SK-N-SH (cell line): Measurements from ENCODE around the gene CPEB3. TPM values are rescaled to one million over a fixed set of nuclear protein-coding genes. Genes with fewer than 3 reads are reported as not detected.

Experiments
- CTCF ChIA-PET: fragments of 300-600, 350-600 bp; formaldehyde crosslinking; extraction: SDS; loops from one replicate; lab custom pipeline; 2021; lab: Yijun Ruan, JAX
- POLR2A ChIA-PET: fragments of 350-600 bp; sonication (Branson Sonifier 250); formaldehyde crosslinking; extraction: SDS; loops from one replicate; lab custom pipeline; 2020; ENCODE audit warnings: antibody characterized with exemption, inconsistent platforms; lab: Yijun Ruan, JAX
- DNase-seq: peaks from one replicate; pipeline ENCODE4 v3.0.0; 2012
- H2AFZ ChIP-seq: fragments of 200-600 bp; sonication (generic); 2 replicates; pipeline ENCODE4 v1.8.1; 2016; ENCODE audit warnings: antibody characterized with exemption, mild to moderate bottlenecking, low read depth
- H3F3A ChIP-seq: fragments of 200-600 bp; sonication (generic); replicated peaks from 2 replicates; pipeline ENCODE3; 2016; ENCODE audit warnings: antibody characterized with exemption, mild to moderate bottlenecking; ENCODE audit not compliant: insufficient read depth
- H3K27ac ChIP-seq, 2 experiments: fragments of 200-500 bp in 1 of 2; fragments of 200-600 bp in 1 of 2; sonication (Bioruptor generic) in 1 of 2; sonication (generic), shearing (Covaris generic) in 1 of 2; 2 replicates each; pipeline versions ENCODE4 v1.5.1 to v1.6.1; 2014 to 2016; ENCODE audit warnings: low read depth in 2 of 2, inconsistent platforms in 1 of 2, low read length in 1 of 2, mild to moderate bottlenecking in 1 of 2, mixed read lengths in 1 of 2
- H3K27me3 ChIP-seq: fragments of 200-600 bp; sonication (generic), shearing (Covaris generic); 2 replicates; pipeline ENCODE4 v1.6.1; 2016; ENCODE audit warnings: mixed run types; ENCODE audit not compliant: insufficient read depth
- H3K36me3 ChIP-seq, 2 experiments: fragments of 200-500 bp in 1 of 2; fragments of 200-600 bp in 1 of 2; sonication (Bioruptor generic) in 1 of 2; sonication (generic) in 1 of 2; replicated peaks in 1 of 2; 2 replicates each; pipeline versions ENCODE3 to v1.5.1; 2014 to 2016; ENCODE audit warnings: low read length in 1 of 2, mild to moderate bottlenecking in 1 of 2; ENCODE audit not compliant: insufficient read depth in 2 of 2, control insufficient read depth in 1 of 2
- H3K4me1 ChIP-seq, 2 experiments: fragments of 200-500 bp in 1 of 2; fragments of 200-600 bp in 1 of 2; sonication (Bioruptor generic) in 1 of 2; sonication (generic), shearing (Covaris generic) in 1 of 2; 2 replicates each; pipeline versions ENCODE4 v1.5.1 to v1.6.1; 2014 to 2016; ENCODE audit warnings: low read depth in 1 of 2, low read length in 1 of 2, mixed run types in 1 of 2; ENCODE audit not compliant: insufficient read depth in 2 of 2, control insufficient read depth in 1 of 2
- H3K4me2 ChIP-seq: fragments of 200-600 bp; sonication (generic), shearing (Covaris generic); 2 replicates; pipeline ENCODE4 v1.6.1; 2017; ENCODE audit warnings: mixed run types
- H3K4me3 ChIP-seq, 2 experiments: fragments of 200-500 bp in 1 of 2; fragments of 200-600 bp in 1 of 2; sonication (Bioruptor generic) in 1 of 2; sonication (generic), shearing (Covaris generic) in 1 of 2; 2 replicates each; pipeline versions ENCODE4 v1.5.1 to v1.8.1; 2014 to 2016; ENCODE audit warnings: low read depth in 2 of 2, inconsistent platforms in 1 of 2, low read length in 1 of 2, mild to moderate bottlenecking in 1 of 2, mixed read lengths in 1 of 2, moderate library complexity in 1 of 2
- H3K79me2 ChIP-seq: fragments of 200-600 bp; sonication (generic); 2 replicates; pipeline ENCODE4 v1.8.1; 2017; ENCODE audit warnings: mild to moderate bottlenecking; ENCODE audit not compliant: insufficient read depth
- H3K9ac ChIP-seq: fragments of 200-600 bp; sonication (generic); 2 replicates; pipeline ENCODE4 v1.6.1; 2017; ENCODE audit warnings: mixed run types
- H3K9me2 ChIP-seq: fragments of 200-600 bp; sonication (generic); 2 replicates; pipeline ENCODE4 v1.6.1; 2017; ENCODE audit warnings: mixed run types
- H3K9me3 ChIP-seq: fragments of 200-600 bp; sonication (generic); 2 replicates; pipeline ENCODE4 v1.6.1; 2017; ENCODE audit warnings: mixed run types, mild to moderate bottlenecking, moderate library complexity
- H4K20me1 ChIP-seq: fragments of 200-600 bp; sonication (generic); 2 replicates; pipeline ENCODE4 v1.6.1; 2017; ENCODE audit warnings: mild to moderate bottlenecking, mixed run types; ENCODE audit not compliant: insufficient read depth
- EP300 ChIP-seq, 2 experiments: IDR thresholded peaks; 2 replicates each; pipeline versions ENCODE4 v1.4.0 to v1.6.1; 2012; ENCODE audit warnings: borderline replicate concordance in 1 of 2, low read depth in 1 of 2, low read length in 1 of 2
- EZH2phosphoT487 ChIP-seq: fragments of 200-600 bp; sonication (generic); IDR thresholded peaks from 2 replicates; pipeline ENCODE4 v1.6.1; 2017; ENCODE audit warnings: low read depth, mixed run types, mild to moderate bottlenecking, antibody characterized with exemption, moderate library complexity, borderline replicate concordance
- FOSL2 ChIP-seq: IDR thresholded peaks from 2 replicates; pipeline ENCODE4 v1.4.0; 2012; ENCODE audit warnings: low read depth, mild to moderate bottlenecking, moderate library complexity, borderline replicate concordance
- FOXJ3 ChIP-seq: sonication (generic); formaldehyde crosslinking; IDR thresholded peaks from 2 replicates; pipeline ENCODE4 v1.5.1; 2020; ENCODE audit warnings: mild to moderate bottlenecking, missing genetic modification reagents
- IRF3 ChIP-seq: fragments of 150-350 bp; IDR thresholded peaks from 2 replicates; pipeline ENCODE4 v1.6.1; 2016; ENCODE audit warnings: mild to moderate bottlenecking, low read depth, low read length
- PBX3 ChIP-seq: IDR thresholded peaks from 2 replicates; pipeline ENCODE4; 2012
- POLR2AphosphoS5 ChIP-seq: IDR thresholded peaks from 2 replicates; pipeline ENCODE4 v1.6.1; 2012; ENCODE audit warnings: low read depth, low read length
- RAD21 ChIP-seq: IDR thresholded peaks from 2 replicates; pipeline ENCODE4 v1.6.1; 2012; ENCODE audit warnings: mild to moderate bottlenecking, low read length
- RCOR1 ChIP-seq: fragments of 150-350 bp; IDR thresholded peaks from 2 replicates; pipeline ENCODE4 v1.6.1; 2017; ENCODE audit warnings: antibody characterized with exemption, low read length
- RXRA ChIP-seq: IDR thresholded peaks from 2 replicates; pipeline ENCODE4 v1.4.0; 2012; ENCODE audit warnings: low read depth, mild to moderate bottlenecking, borderline replicate concordance
- SIN3A ChIP-seq: IDR thresholded peaks from 2 replicates; pipeline ENCODE4 v1.6.1; 2012; ENCODE audit warnings: low read depth, mild to moderate bottlenecking, low read length, moderate library complexity, borderline replicate concordance
- SMC3 ChIP-seq: IDR thresholded peaks from 2 replicates; pipeline ENCODE4 v1.6.1; 2012; ENCODE audit warnings: low read depth, low read length, improper control_type of control experiment
- TAF1 ChIP-seq: IDR thresholded peaks from 2 replicates; pipeline ENCODE4 v1.6.1; 2012; ENCODE audit warnings: low read depth, mild to moderate bottlenecking, low read length, moderate library complexity, borderline replicate concordance
- TCF12 ChIP-seq: IDR thresholded peaks from 2 replicates; pipeline ENCODE4 v1.4.0; 2012
- TEAD4 ChIP-seq: IDR thresholded peaks from 2 replicates; pipeline ENCODE4 v1.4.0; 2012; ENCODE audit warnings: mild to moderate bottlenecking, borderline replicate concordance; ENCODE audit not compliant: insufficient read depth
- USF1 ChIP-seq: IDR thresholded peaks from 2 replicates; pipeline ENCODE4 v1.4.0; 2012; ENCODE audit warnings: low read depth, borderline replicate concordance
- USF2 ChIP-seq: fragments of 150-350 bp; IDR thresholded peaks from 2 replicates; pipeline ENCODE4 v1.6.1; 2017; ENCODE audit warnings: antibody characterized with exemption, low read length, low read depth, borderline replicate concordance
- YY1 ChIP-seq: IDR thresholded peaks from 2 replicates; pipeline ENCODE4 v1.4.0; 2012; ENCODE audit warnings: low read depth, mild to moderate bottlenecking
- ZBTB33 ChIP-seq: IDR thresholded peaks from 2 replicates; pipeline ENCODE4 v1.4.0; 2012; ENCODE audit warnings: low read depth, borderline replicate concordance
- WGBS: methylation state at CpG from one replicate; pipeline ENCODE4 v1.1.6; 2017; ENCODE audit warnings: low lambda C conversion rate; 5-methylcytosine and 5-hydroxymethylcytosine counted together
- polyA plus RNA-seq, 3 experiments: library from polyadenylated mRNA; depleted of rRNA; stranded (reverse); fragments of >200 nt; gene quantifications; 2 replicates each; pipeline ENCODE4 v1.2.3, GENCODE V29; 2012
- TF ChIP-seq, protein P1 (sequence below): IDR thresholded peaks from 2 replicates; pipeline ENCODE4 v1.4.0; 2012; ENCODE audit warnings: low read depth

CPEB3 gene
- polyA plus RNA-seq, 1 of the 3 experiments (the other 2 are of a cell fraction) = 0.36 TPM

- H3K27me3 ChIP-seq = no peaks in the 10 kb centered on the region
- no peaks in the 10 kb centered on the region for H3K4me1 ChIP-seq
- peaks cover 73 to 81% of the 10 kb centered on the region in 2 experiments for H3K36me3 ChIP-seq
- H3K4me3 ChIP-seq = no peak overlapping the region
- H3F3A ChIP-seq = peaks cover 11% of the 10 kb centered on the region
- no peaks in the 10 kb centered on the region for H3K79me2 ChIP-seq
- no peak for TF ChIP-seq IRF3
- TF ChIP-seq FOXJ3 (CRISPR knock-in tag) = no peak
- TF ChIP-seq, protein P1, sequence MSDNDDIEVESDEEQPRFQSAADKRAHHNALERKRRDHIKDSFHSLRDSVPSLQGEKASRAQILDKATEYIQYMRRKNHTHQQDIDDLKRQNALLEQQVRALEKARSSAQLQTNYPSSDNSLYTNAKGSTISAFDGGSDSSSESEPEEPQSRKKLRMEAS = no peak
- TF ChIP-seq USF1 = no peak
- no peak for TF ChIP-seq RXRA
- no peak for TF ChIP-seq SMC3
- no peak for TF ChIP-seq YY1
- no peak for TF ChIP-seq ZBTB33
- TF ChIP-seq TCF12 = no peak
- no peak for TF ChIP-seq SIN3A
- no peak for TF ChIP-seq RAD21
- TF ChIP-seq EZH2phosphoT487 = no peak
- TF ChIP-seq FOSL2 = no peak
- no peak for TF ChIP-seq PBX3
- TF ChIP-seq POLR2AphosphoS5 = no peak
- no peak for TF ChIP-seq EP300 (IDR thresholded peaks at IDR 0.05; ENCODE audit: borderline replicate concordance in 1 of 2, low read depth in 1 of 2, low read length in 1 of 2)
- no peak for TF ChIP-seq RCOR1
- TF ChIP-seq TAF1 = no peak
- TF ChIP-seq USF2 = no peak
- TF ChIP-seq TEAD4 = no peak
- TF ChIP-seq, all 33 proteins: peak for 0
- DNase-seq = no peak
- CTCF ChIA-PET = no interaction called here
- WGBS = 91% methylated on average over 3 of the region's 3 CpGs
- Histone ChIP-seq H3K4me2 (no peak overlapping the region), H3K9me2 (no peaks in the 10 kb centered on the region), H3K9ac (no peak overlapping the region), H3K27ac (no peak overlapping the region), H2AFZ (no peak overlapping the region), H3K9me3 (no peaks in the 10 kb centered on the region), H4K20me1 (no peaks in the 10 kb centered on the region)
- POLR2A ChIA-PET = no interaction called here
Observed at GRCh38 chr10:92031580-92031979, 259.3 kb downstream of the CPEB3 start.
